ENCODE data around the gene BNIP1. TPM values are rescaled to one million over a fixed set of nuclear protein-coding genes. Genes with fewer than 3 reads are reported as not detected.

BNIP1 gene
- total and polyA plus RNA-seq, 2 donors (not counting 3 experiments of a cell fraction or from before 2014, with no cell fraction given), result 19.7 to 22.6 TPM

- CTCF ChIA-PET, result no interaction called here
- intact Hi-C loops (cut with micrococcal nuclease), result no loop called here
Measured at GRCh38 chr5:173180331-173180730, 36.0 kb downstream of the BNIP1 start.

DNA sequence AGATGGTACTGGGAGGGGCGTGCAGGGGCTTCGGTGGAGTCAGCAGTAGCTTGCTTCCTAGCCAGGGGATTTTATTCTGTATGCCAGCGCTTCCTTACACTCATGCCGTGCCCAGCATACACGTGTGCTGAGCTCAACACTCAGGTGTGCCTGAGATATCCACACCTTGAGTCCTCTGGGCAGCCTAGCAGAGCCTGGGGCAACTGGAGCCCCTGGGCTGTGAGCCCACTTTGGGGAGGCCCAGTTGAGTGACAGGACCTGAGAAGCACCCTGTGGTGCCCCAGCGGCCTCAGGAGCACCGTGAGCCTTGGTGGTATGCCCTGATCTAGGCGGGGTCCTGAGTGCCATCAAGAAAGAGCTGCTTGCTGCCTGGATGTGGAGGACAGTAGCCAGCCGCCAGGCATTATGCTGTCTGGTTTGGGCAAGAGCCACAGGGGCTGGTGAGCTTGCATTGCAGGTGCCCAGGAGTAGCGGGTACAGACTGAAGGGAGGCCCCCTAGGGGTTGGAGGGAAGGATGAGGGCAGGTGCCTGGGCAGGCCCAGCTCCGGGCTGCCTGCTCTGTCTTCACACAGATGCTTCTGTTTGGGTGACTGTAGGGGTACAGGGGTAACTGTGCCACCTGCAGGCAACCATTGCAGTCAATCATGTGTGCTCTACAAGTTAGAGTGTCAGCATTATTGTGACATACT is 42.9 kb downstream of the BNIP1 start:
- Histone ChIP-seq H3K9me3 (replicated peaks; ENCODE audit: control insufficient read depth, insufficient read depth, low read length) (no peaks in the 10 kb centered on the region), H3K27ac (ENCODE audit: insufficient read depth, low read depth, low read length) (no peak overlapping the region), H3K36me3 (ENCODE audit: control insufficient read depth in 2 of 2, extremely low read depth in 1 of 2, insufficient read depth in 2 of 2, low read length in 2 of 2) (no peaks in the 10 kb centered on the region), H3K9me1 (replicated peaks; ENCODE audit: control insufficient read depth, extremely low read depth, insufficient read depth, low read length) (no peaks in the 10 kb centered on the region), H3K79me2 (ENCODE audit: control insufficient read depth, insufficient read depth, low read length) (no peaks in the 10 kb centered on the region), H3K9ac (replicated peaks; ENCODE audit: extremely low read depth, insufficient read depth, low read length) (no peak overlapping the region), H4K20me1 (replicated peaks; ENCODE audit: control insufficient read depth, extremely low read depth, insufficient read depth, low read length) (no peaks in the 10 kb centered on the region), H3K27me3 (ENCODE audit: control insufficient read depth in 2 of 2, insufficient read depth in 2 of 2, low read length in 2 of 2) (no peaks in the 10 kb centered on the region), H3K4me2 (ENCODE audit: insufficient read depth, low read length) (no peak overlapping the region), H2AFZ (ENCODE audit: low read depth, low read length) (no peak overlapping the region), H3K4me3 (replicated peaks in 1 of 3; ENCODE audit: insufficient read depth in 1 of 3, low read depth in 1 of 3, low read length in 3 of 3) (no peak overlapping the region), H3K4me1 (ENCODE audit: control insufficient read depth, extremely low read depth, insufficient read depth, low read length) (no peaks in the 10 kb centered on the region)
- ChIA-PET CTCF (interaction anchor here (0.6 to 1.4 kb wide), 6 partner anchors 14 to 480 kb away, joined by 3 to 6 read pairs (median 4); no protein-coding TSS in a partner anchor), POLR2A (no interaction called here)
- intact Hi-C loops (cut with micrococcal nuclease), result no loop called here
- dilution Hi-C loops (cut with MboI; ENCODE audit: extremely low pct_ligation_motif_present, low sequenced_read_pairs), result no loop called here
- DNase-seq (ENCODE audit: low read depth, low spot score), result no peak
- TF ChIP-seq, protein P1, sequence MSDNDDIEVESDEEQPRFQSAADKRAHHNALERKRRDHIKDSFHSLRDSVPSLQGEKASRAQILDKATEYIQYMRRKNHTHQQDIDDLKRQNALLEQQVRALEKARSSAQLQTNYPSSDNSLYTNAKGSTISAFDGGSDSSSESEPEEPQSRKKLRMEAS (IDR thresholded peaks at IDR 0.05; ENCODE audit: insufficient read depth, insufficient read length), result no peak
- no peak for TF ChIP-seq POLR2AphosphoS5 (IDR thresholded peaks at IDR 0.05; ENCODE audit: insufficient read depth, low read depth, low read length)
- TF ChIP-seq, protein P2, sequence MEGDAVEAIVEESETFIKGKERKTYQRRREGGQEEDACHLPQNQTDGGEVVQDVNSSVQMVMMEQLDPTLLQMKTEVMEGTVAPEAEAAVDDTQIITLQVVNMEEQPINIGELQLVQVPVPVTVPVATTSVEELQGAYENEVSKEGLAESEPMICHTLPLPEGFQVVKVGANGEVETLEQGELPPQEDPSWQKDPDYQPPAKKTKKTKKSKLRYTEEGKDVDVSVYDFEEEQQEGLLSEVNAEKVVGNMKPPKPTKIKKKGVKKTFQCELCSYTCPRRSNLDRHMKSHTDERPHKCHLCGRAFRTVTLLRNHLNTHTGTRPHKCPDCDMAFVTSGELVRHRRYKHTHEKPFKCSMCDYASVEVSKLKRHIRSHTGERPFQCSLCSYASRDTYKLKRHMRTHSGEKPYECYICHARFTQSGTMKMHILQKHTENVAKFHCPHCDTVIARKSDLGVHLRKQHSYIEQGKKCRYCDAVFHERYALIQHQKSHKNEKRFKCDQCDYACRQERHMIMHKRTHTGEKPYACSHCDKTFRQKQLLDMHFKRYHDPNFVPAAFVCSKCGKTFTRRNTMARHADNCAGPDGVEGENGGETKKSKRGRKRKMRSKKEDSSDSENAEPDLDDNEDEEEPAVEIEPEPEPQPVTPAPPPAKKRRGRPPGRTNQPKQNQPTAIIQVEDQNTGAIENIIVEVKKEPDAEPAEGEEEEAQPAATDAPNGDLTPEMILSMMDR (IDR thresholded peaks at IDR 0.05; ENCODE audit: extremely low read depth in 1 of 2, insufficient read depth in 1 of 2, low read depth in 1 of 2, low read length in 2 of 2), result peak in 1 of 2 donors; percentile 15
- no TSS peak for BruUV-seq (replicated peaks)
- FAIRE-seq, result no peak

More at GRCh38 chr5:173180331-173180730, 36.0 kb downstream of the BNIP1 start:
- dilution Hi-C loops (cut with MboI; ENCODE audit: extremely low pct_ligation_motif_present, low sequenced_read_pairs), result no loop called here
- Histone ChIP-seq H3K36me3 (ENCODE audit: control insufficient read depth in 2 of 2, extremely low read depth in 1 of 2, insufficient read depth in 2 of 2, low read length in 2 of 2) (no peaks in the 10 kb centered on the region), H3K9ac (replicated peaks; ENCODE audit: extremely low read depth, insufficient read depth, low read length) (no peak overlapping the region), H3K9me3 (replicated peaks; ENCODE audit: control insufficient read depth, insufficient read depth, low read length) (no peaks in the 10 kb centered on the region), H3K79me2 (ENCODE audit: control insufficient read depth, insufficient read depth, low read length) (no peaks in the 10 kb centered on the region), H3K4me1 (ENCODE audit: control insufficient read depth, extremely low read depth, insufficient read depth, low read length) (no peaks in the 10 kb centered on the region), H4K20me1 (replicated peaks; ENCODE audit: control insufficient read depth, extremely low read depth, insufficient read depth, low read length) (no peaks in the 10 kb centered on the region), H3K27ac (ENCODE audit: insufficient read depth, low read depth, low read length) (no peak overlapping the region), H2AFZ (ENCODE audit: low read depth, low read length) (no peak overlapping the region), H3K4me3 (replicated peaks in 1 of 3; ENCODE audit: insufficient read depth in 1 of 3, low read depth in 1 of 3, low read length in 3 of 3) (no peak overlapping the region), H3K4me2 (ENCODE audit: insufficient read depth, low read length) (no peak overlapping the region), H3K27me3 (ENCODE audit: control insufficient read depth in 2 of 2, insufficient read depth in 2 of 2, low read length in 2 of 2) (no peaks in the 10 kb centered on the region), H3K9me1 (replicated peaks; ENCODE audit: control insufficient read depth, extremely low read depth, insufficient read depth, low read length) (no peaks in the 10 kb centered on the region)
- DNase-seq (ENCODE audit: low read depth, low spot score) (no peak), FAIRE-seq (no peak)
- TF ChIP-seq POLR2AphosphoS5 (IDR thresholded peaks at IDR 0.05; ENCODE audit: insufficient read depth, low read depth, low read length) (no peak), JUN (IDR thresholded peaks at IDR 0.05; ENCODE audit: borderline replicate concordance, insufficient read depth, insufficient read length, low read depth) (no peak)
- no TSS peak for BruUV-seq (replicated peaks)
- POLR2A ChIA-PET, result no interaction called here

Data from endothelial cell of umbilical vein (primary cell).